PFSK-1 (cell line): ENCODE measurements around the gene SETBP1.

Experiments used
- POLR2AphosphoS5 ChIP-seq: IDR thresholded peaks from 2 replicates; pipeline ENCODE4 v1.6.1; 2012; ENCODE audit warnings: low read depth, mild to moderate bottlenecking, control low read depth, low read length, moderate library complexity
- SIN3A ChIP-seq: IDR thresholded peaks from 2 replicates; pipeline ENCODE4 v1.6.1; 2012; ENCODE audit warnings: mild to moderate bottlenecking, low read length, moderate library complexity, borderline replicate concordance; ENCODE audit not compliant: insufficient read depth
- TF ChIP-seq, protein P1 (sequence below), 2 experiments: IDR thresholded peaks; 2 replicates each; pipeline versions ENCODE4 v1.6.1 to v1.8.0; 2011 to 2012; ENCODE audit warnings: low read depth in 2 of 2, low read length in 2 of 2, control low read depth in 1 of 2, inconsistent platforms in 1 of 2, mild to moderate bottlenecking in 1 of 2, moderate library complexity in 1 of 2; ENCODE audit not compliant: insufficient read depth in 1 of 2

DNA sequence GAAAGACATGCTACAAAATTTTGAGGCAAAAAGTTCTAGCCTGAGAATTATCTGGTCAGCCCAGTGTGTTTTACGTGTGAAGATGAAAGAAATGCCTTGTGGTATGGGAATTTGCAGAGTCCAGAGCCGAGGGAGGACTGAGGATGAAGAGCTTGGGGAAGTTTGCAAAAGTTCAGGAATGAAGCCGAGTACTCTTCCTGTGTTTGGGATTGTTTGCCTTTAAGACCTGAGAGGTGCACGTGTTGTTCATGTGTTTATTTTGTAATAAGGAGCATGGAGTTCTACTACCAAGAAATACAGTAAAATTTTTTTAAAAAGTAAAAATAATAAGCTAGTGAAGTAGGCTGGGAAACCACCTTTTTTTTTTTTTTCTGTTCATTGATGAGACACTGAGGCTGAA, 14.8 kb downstream of the SETBP1 start:
- TF ChIP-seq, protein P1, sequence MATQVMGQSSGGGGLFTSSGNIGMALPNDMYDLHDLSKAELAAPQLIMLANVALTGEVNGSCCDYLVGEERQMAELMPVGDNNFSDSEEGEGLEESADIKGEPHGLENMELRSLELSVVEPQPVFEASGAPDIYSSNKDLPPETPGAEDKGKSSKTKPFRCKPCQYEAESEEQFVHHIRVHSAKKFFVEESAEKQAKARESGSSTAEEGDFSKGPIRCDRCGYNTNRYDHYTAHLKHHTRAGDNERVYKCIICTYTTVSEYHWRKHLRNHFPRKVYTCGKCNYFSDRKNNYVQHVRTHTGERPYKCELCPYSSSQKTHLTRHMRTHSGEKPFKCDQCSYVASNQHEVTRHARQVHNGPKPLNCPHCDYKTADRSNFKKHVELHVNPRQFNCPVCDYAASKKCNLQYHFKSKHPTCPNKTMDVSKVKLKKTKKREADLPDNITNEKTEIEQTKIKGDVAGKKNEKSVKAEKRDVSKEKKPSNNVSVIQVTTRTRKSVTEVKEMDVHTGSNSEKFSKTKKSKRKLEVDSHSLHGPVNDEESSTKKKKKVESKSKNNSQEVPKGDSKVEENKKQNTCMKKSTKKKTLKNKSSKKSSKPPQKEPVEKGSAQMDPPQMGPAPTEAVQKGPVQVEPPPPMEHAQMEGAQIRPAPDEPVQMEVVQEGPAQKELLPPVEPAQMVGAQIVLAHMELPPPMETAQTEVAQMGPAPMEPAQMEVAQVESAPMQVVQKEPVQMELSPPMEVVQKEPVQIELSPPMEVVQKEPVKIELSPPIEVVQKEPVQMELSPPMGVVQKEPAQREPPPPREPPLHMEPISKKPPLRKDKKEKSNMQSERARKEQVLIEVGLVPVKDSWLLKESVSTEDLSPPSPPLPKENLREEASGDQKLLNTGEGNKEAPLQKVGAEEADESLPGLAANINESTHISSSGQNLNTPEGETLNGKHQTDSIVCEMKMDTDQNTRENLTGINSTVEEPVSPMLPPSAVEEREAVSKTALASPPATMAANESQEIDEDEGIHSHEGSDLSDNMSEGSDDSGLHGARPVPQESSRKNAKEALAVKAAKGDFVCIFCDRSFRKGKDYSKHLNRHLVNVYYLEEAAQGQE (IDR thresholded peaks at IDR 0.05; ENCODE audit: insufficient read depth in 1 of 2, low read depth in 2 of 2, low read length in 2 of 2): no peak
- TF ChIP-seq POLR2AphosphoS5 (no peak), SIN3A (no peak)
